T-helper 2 cell treated with Interferon-gamma antibody and Interleukin-4, amounts not matched to agents 5 μg/mL and 100 μg/mL, for 36 hours (primary cell): ENCODE data around the gene GGA1.
"Not testable (repeated sequence)": the region's sequence is repeated elsewhere in the genome, so short reads cannot be mapped to it uniquely, and the experiment has no call there.

Experiments
- DNase-seq: peaks from one replicate; pipeline ENCODE4 v3.0.0; 2021; ENCODE audit warnings: low spot score
- H3K27ac Mint-ChIP-seq: one replicate; pipeline ENCODE4 v1.8.0; 2021; ENCODE audit warnings: mild to moderate bottlenecking, mixed read lengths
- H3K27me3 Mint-ChIP-seq: one replicate; pipeline ENCODE4 v1.8.0; 2021; ENCODE audit warnings: low read depth, mixed read lengths
- H3K36me3 Mint-ChIP-seq: one replicate; pipeline ENCODE4 v1.8.0; 2021; ENCODE audit warnings: low read depth, mixed read lengths
- H3K4me1 Mint-ChIP-seq: one replicate; pipeline ENCODE4 v1.8.0; 2021; ENCODE audit warnings: low read depth, mixed read lengths
- H3K4me3 Mint-ChIP-seq: one replicate; pipeline ENCODE4 v1.8.0; 2022; ENCODE audit warnings: mild to moderate bottlenecking, moderate library complexity, mixed read lengths
- H3K9me3 Mint-ChIP-seq: one replicate; pipeline ENCODE4 v1.8.0; 2021; ENCODE audit warnings: mixed read lengths

The GGA1 gene

DNA sequence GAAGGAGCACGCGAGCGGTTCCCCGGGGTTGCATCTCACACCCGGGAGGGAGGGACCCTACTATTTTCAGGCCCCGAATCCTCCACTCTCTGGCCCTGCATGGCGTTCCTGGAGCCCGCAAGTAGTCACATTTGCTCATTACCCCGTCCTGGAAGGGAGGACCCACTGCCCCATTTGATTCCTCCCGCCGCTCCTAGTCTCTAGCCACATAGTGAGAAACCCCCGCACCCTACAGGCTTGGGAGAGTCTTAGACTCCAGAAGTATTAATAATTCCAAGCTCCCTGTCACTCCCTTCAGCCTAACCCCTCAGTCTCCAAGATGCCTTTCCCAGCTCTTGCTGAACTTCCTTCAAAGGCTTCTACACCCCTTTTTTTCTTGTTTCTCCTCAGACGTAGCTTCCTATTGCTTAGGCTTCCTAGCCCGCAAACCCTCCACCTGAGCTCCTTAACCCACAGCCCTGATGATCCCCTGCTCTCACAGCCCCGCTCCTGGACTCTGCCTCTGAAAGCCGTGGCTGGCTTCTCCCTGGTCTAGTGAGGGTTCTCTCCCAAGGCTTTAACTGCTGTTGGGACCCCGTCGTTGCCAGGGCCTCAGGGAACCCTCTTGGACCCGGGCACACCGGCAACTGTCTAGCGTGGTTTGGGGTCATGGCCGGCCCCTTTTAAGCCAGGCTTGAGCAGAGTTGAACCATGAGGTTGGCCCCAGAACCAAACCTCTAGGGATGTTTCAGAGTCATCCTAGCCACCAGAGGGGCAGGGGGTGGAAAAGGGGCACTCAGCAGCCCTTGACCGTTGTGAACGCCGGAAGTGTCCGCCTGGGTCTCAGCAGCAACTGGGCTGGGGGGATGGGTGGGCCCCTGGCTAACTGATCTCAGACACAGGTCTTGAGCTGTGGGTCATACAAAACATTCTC is 862 bp downstream of the GGA1 start:
- Mint-ChIP-seq H3K4me1 (peaks cover 35% of the 10 kb centered on the region), H3K27me3 (peaks cover 2% of the 10 kb centered on the region), H3K36me3 (peaks cover 3% of the 10 kb centered on the region), H3K27ac (peak overlapping the region; percentile 86), H3K4me3 (peak overlapping the region; percentile 90), H3K9me3 (no peaks in the 10 kb centered on the region)
- DNase-seq = no peak

DNA sequence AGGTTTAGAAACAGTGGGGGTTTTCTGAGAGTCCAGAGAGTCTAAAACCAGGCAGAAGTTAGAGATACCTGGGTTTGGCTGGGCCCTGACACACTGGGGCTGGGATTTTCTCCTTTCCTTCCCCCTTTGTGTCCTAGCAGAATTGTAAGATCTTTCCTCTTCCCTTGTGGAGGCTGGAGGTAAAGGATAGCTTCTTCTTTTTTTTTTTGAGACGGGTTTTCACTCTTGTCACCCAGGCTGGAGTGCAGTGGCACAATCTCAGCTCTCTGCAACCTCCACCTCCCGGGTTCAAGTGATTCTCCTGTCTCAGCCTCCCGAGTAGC is 1.5 kb downstream of the GGA1 start:
- not testable (repeated sequence) for H3K36me3 Mint-ChIP-seq, DNase-seq, H3K27me3 Mint-ChIP-seq, H3K9me3 Mint-ChIP-seq
- Mint-ChIP-seq H3K27ac (peak overlapping the region; percentile 86), H3K4me1 (peaks cover 31% of the 10 kb centered on the region), H3K4me3 (peak overlapping the region; percentile 90)

DNA sequence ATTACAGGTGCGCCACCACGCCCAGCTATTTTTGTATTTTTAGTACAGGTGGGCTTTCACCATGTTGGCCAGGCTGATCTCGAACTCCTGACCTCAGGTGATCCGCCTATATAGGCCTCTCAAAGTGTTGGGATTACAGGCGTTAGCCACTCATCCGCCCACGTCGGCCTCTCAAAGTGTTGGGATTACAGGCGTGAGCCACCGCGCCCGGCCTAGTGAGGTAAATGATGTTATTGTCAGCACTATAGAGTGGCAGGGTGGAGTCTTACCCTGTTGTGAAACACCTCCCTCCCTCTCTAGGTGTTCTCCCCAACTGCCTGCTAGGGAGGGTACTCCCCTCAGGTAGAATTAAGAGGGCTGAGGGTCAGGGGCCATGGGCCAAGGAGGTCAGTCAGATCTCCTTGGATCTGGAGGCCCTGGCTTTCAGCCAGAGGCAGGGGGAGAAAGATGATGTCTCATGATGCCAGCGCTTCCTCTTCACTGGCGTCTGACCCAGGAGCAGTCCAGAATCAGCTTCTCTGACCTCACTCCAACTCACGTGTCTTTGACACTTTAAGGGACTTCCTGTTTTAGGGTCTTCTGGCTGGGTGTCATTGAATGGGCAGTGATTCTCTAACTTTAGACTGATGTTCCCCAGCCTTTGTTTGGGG is 2.0 kb downstream of the GGA1 start:
- H3K27me3 Mint-ChIP-seq = no peaks in the 10 kb centered on the region
- no peaks in the 10 kb centered on the region for H3K9me3 Mint-ChIP-seq
- H3K27ac Mint-ChIP-seq = peak overlapping the region; percentile 86
- no peak for DNase-seq
- peaks cover 26% of the 10 kb centered on the region for H3K4me1 Mint-ChIP-seq
- peak overlapping the region; percentile 90 for H3K4me3 Mint-ChIP-seq
- H3K36me3 Mint-ChIP-seq = peaks cover 7% of the 10 kb centered on the region

DNA sequence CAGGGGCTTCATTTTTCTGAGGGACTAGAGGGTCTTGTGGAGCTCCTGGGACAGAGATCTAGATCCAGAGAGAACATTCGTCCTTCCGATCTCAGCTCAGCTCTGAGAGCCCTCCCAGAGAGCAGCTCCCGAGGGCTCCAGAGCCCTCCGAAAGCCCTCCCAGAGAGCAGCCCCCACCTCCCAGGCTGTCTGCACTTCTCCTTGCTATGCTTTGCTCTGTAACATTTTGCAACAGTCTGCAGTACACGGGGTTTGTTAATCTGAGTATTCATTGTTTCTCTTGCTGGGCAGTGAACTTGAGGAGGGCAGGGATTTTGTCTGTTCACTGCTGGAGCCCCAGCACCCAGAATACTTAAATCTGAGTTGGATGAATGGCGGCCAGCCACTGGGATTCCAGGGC is 2.6 kb downstream of the GGA1 start:
- Mint-ChIP-seq H3K27me3 (no peaks in the 10 kb centered on the region), H3K27ac (no peak overlapping the region), H3K4me3 (no peak overlapping the region), H3K36me3 (peaks cover 7% of the 10 kb centered on the region), H3K9me3 (no peaks in the 10 kb centered on the region), H3K4me1 (peaks cover 23% of the 10 kb centered on the region)
- no peak for DNase-seq

DNA sequence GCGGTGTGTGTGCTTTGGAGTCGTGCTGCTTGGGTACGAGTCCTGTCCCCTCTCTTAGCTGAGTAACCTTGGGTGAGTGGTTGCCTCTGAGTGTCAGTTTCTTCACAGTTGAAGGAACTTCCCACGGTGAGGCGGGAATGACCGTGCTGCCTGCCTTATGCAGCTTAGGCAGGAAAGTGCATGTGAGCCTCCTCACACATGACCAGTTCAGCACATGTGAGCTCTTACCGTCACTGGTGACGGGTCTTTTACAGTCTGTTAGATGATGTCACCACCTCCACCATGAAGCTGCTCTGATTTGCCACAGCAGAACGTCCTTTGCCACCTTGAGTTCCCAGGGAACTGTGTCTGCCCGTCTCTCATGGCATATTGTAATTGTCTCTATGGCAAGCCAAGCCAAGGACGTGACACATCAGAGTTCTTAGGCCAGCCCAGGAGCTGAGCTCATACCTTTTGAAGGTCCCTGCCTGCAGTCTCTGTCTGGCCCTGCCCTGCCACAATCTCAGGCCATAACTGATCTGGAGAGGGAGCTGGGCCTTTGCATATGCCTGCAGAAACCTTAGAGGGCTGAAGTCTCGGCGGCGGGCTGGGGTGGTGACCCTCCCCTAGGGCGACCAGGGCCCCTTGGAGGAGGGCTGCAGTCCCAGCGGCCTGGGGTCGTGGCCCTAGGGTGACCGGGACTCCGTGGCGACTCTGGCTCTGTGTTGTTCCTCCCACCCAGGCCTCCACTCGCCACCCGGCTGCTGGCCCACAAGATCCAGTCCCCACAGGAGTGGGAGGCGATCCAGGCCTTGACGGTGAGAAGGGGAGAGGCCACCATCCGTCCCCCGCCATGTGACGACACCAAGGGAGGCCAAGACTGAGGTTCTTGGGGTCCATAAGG is 7.8 kb downstream of the GGA1 start:
- no peak overlapping the region for H3K27ac Mint-ChIP-seq
- no peaks in the 10 kb centered on the region for H3K4me1 Mint-ChIP-seq
- no peaks in the 10 kb centered on the region for H3K27me3 Mint-ChIP-seq
- DNase-seq = no peak
- H3K4me3 Mint-ChIP-seq = no peak overlapping the region
- H3K36me3 Mint-ChIP-seq = peaks cover 14% of the 10 kb centered on the region
- H3K9me3 Mint-ChIP-seq = no peaks in the 10 kb centered on the region

DNA sequence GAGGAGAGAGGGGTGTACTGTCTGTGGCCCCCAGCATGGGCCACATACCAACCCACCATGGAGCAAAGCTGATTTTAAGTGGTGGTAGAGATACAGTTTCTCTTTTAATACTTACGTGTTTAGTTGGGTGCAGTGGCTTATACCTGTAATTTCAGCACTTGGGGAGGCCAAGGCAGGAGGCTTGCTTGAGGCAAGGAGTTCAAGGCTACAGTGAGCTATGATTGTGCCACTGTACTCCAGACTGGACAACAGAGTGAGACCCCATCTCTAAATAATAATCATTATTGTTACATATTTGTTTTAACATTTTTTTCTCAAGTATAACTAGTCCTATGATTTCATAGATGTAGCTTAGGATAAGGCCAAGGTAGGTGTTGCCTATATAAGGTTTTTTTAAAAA is 8.8 kb downstream of the GGA1 start:
- H3K9me3 Mint-ChIP-seq = no peaks in the 10 kb centered on the region
- no peaks in the 10 kb centered on the region for H3K27me3 Mint-ChIP-seq
- H3K4me1 Mint-ChIP-seq = no peaks in the 10 kb centered on the region
- peaks cover 14% of the 10 kb centered on the region for H3K36me3 Mint-ChIP-seq
- H3K4me3 Mint-ChIP-seq = no peak overlapping the region
- no peak for DNase-seq
- H3K27ac Mint-ChIP-seq = no peak overlapping the region

DNA sequence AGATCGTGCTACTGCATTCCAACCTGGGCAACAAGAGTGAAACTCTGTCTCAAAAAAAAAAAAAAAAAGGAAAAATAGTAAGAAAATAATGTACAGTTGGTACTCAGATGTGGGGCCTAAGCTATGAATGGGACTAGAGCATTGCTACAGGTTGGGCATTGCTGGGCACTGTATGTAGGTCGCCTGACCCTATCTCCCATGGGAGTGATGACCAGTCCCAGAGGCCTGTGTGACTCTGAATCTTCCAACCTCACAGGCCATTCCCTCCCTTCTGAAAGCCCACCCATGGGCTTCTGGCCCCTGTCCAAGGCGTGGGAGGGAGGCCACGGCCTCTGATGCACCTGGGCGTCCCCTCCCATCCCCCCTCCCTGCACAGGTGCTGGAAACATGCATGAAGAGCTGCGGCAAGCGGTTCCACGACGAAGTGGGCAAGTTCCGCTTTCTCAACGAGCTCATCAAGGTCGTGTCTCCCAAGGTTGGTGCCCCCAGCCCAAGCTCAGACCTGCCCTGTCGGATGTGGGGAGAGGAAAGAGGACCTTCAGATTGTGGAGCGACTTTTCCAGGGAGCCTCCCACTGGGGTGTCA is 9.5 kb downstream of the GGA1 start:
- H3K27ac Mint-ChIP-seq = no peak overlapping the region
- peaks cover 14% of the 10 kb centered on the region for H3K36me3 Mint-ChIP-seq
- DNase-seq = no peak
- H3K27me3 Mint-ChIP-seq = no peaks in the 10 kb centered on the region
- no peaks in the 10 kb centered on the region for H3K9me3 Mint-ChIP-seq
- H3K4me1 Mint-ChIP-seq = no peaks in the 10 kb centered on the region
- H3K4me3 Mint-ChIP-seq = no peak overlapping the region

DNA sequence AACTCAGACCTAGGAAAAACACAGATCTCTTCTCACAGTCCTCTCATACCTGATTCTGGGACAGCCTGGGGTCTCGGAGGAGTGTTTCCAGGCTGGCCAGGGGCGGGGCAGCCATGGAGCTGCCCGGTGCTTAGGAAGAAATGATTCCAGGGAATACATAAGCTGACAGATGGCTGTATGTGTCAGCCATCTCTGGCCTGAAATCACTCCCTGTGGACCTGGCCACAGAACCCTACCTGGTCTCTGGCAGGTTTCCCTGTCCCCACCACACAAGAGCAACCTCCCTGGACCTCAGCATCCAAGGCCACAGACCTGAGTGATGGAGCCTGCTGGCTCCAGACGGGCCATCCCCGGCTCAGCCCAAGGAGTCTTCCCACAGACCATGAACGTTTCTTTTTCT is 10.0 kb downstream of the GGA1 start:
- H3K27me3 Mint-ChIP-seq = no peaks in the 10 kb centered on the region
- no peak overlapping the region for H3K4me3 Mint-ChIP-seq
- H3K27ac Mint-ChIP-seq = no peak overlapping the region
- peaks cover 2% of the 10 kb centered on the region for H3K4me1 Mint-ChIP-seq
- peaks cover 14% of the 10 kb centered on the region for H3K36me3 Mint-ChIP-seq
- no peak for DNase-seq
- H3K9me3 Mint-ChIP-seq = no peaks in the 10 kb centered on the region

DNA sequence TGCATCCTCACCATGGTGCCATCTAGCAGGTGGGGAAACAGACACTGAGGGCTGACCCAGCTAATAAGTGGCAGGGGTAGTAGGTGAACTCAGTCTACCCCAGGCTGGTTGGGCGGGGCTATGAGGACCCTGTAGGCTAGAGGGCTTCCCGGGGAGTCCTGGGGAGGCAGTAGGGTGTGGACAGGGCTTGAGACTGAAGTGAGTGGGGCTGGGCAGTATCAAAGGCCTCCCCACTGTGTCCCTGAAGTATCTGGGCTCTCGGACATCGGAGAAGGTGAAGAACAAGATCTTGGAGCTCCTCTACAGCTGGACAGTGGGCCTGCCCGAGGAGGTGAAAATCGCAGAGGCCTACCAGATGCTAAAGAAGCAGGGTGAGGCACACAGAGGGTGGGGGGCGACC is 11.4 kb downstream of the GGA1 start:
- Mint-ChIP-seq H3K9me3 (no peaks in the 10 kb centered on the region), H3K4me3 (no peak overlapping the region), H3K36me3 (peaks cover 13% of the 10 kb centered on the region), H3K27ac (no peak overlapping the region), H3K4me1 (peaks cover 2% of the 10 kb centered on the region), H3K27me3 (no peaks in the 10 kb centered on the region)
- DNase-seq = no peak

DNA sequence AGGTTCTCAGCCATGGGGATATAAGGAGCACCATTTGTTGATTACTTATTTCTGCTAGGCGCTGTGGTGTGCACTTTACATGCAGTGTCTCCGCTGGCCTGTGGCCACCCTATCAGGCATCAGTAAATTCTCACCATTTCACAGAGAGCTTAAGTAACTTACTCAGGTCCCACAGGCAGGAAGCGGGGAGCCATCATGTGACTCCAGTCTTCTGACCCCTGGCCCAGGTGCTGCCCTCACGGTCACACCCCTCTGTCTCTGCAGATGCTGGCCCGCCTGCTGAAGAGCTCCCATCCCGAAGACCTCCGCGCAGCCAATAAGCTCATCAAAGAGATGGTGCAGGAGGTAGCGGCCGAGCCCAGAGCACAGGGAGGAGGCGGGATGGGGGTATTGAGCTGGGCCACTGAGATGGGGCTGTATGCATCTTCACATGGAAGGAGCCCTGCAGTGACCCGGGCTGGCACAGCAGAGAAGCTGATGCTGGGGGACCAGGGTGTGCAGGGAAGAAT is 12.8 kb downstream of the GGA1 start:
- DNase-seq = no peak
- H3K36me3 Mint-ChIP-seq = peaks cover 20% of the 10 kb centered on the region
- H3K4me3 Mint-ChIP-seq = no peak overlapping the region
- H3K27ac Mint-ChIP-seq = no peak overlapping the region
- H3K4me1 Mint-ChIP-seq = peaks cover 3% of the 10 kb centered on the region
- H3K27me3 Mint-ChIP-seq = no peaks in the 10 kb centered on the region
- H3K9me3 Mint-ChIP-seq = no peaks in the 10 kb centered on the region

DNA sequence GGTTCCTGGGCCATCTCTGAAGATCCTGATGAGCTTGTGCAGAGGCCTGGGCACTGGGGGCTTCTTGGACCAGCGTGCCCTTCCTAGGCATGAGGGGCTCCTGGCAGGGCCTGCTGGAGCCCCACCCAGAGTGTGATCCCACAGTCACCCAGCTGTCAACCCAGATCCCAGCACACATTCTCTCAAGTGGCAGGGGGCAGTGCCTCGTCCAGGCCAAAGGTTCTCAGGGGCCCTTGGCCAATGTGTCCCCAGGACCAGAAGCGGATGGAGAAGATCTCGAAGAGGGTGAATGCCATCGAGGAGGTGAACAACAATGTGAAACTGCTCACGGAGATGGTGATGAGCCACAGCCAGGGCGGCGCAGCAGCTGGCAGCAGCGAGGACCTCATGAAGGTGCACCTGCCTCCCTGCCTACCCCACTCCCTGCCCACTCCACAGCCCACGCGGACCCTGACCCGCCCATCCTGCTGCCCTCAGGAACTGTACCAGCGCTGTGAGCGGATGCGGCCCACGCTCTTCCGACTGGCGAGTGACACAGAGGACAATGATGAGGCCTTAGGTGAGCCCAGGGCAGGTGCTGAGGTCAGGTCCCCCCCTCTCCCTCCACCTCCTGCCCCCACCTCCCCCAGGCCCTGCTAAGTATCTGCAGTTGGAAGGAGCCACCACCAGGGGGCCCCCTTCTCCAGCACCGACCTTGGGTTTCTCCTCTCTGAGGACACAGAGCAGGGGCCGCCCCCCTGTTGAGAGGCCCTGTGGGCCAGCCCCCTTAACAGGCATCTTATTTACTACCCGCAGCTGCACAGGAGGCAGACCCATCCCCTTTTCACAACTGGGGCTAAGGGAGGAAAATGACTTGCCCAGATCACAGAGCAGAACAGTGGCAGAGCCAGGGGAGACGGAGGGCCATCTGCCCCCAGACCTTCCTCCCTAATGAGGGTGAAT is 14.7 kb downstream of the GGA1 start:
- Mint-ChIP-seq H3K4me1 (peaks cover 18% of the 10 kb centered on the region), H3K4me3 (no peak overlapping the region), H3K36me3 (peaks cover 16% of the 10 kb centered on the region), H3K27ac (peak overlapping the region; percentile 83), H3K27me3 (no peaks in the 10 kb centered on the region), H3K9me3 (no peaks in the 10 kb centered on the region)
- peak; percentile 55 for DNase-seq

DNA sequence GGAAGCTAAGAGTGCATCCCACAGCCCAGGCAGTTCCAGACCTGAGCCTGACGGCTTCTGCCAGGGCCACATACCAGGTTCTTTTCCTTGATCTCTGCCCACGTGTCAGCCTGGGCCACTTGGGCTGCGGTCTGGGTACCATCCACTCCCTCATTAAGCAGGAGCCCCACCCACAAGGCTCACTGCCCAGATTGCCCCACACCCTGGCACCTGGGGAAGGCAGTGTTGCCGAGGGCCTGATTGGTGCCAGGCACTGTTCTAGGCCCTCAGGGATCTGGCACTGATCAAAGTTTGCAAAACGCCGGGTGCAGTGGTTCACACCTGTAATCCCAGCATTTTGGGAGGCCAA is 15.4 kb downstream of the GGA1 start:
- peak overlapping the region; percentile 83 for H3K27ac Mint-ChIP-seq

DNA sequence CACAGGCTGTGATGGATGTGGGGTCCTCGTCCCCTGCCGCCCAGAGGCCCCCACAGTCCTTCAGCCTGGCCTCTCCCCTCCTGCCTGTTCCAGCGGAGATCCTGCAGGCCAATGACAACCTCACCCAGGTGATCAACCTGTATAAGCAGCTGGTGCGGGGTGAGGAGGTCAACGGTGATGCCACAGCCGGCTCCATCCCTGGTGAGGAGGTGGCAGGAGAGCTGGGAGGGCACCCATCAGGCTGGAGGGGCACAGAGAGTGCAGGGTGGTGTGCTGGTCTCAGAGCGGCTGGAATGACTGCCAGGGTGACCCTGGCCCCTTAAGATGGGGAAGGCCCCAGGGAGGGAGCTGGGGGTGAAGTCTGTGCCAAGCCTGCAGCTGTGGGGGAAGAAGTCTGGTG is 16.2 kb downstream of the GGA1 start:
- Mint-ChIP-seq H3K36me3 (peaks cover 14% of the 10 kb centered on the region), H3K9me3 (no peaks in the 10 kb centered on the region), H3K27ac (no peak overlapping the region), H3K4me1 (peaks cover 20% of the 10 kb centered on the region), H3K27me3 (no peaks in the 10 kb centered on the region), H3K4me3 (no peak overlapping the region)
- DNase-seq = no peak

More for the DNA sequence above, 15.4 kb downstream of the GGA1 start:
- no peak for DNase-seq
- Mint-ChIP-seq H3K4me3 (no peak overlapping the region), H3K27me3 (no peaks in the 10 kb centered on the region), H3K4me1 (peaks cover 18% of the 10 kb centered on the region), H3K36me3 (peaks cover 13% of the 10 kb centered on the region), H3K9me3 (no peaks in the 10 kb centered on the region)
